Peyer's patch (tissue), 4 donors: ENCODE data around the gene CPA2.

Source experiments
- POLR2A ChIP-seq, 2 donors: fragments of 450-650 bp; IDR thresholded peaks; one replicate each; pipeline ENCODE4 v1.5.1; 2017; ENCODE audit warnings: antibody characterized with exemption in 2 of 2, mild to moderate bottlenecking in 2 of 2, moderate library complexity in 2 of 2
- TF ChIP-seq, protein P1 (sequence below), 6 experiments: fragments of 450-650 bp in 4 of 6; fragments of 200-600 bp in 2 of 6; sonication (generic) in 1 of 6; IDR thresholded peaks; one replicate each; pipeline ENCODE4 v1.5.1; 2017 to 2019; ENCODE audit warnings: antibody characterized with exemption in 6 of 6, mild to moderate bottlenecking in 3 of 6, moderate library complexity in 1 of 6

DNA sequence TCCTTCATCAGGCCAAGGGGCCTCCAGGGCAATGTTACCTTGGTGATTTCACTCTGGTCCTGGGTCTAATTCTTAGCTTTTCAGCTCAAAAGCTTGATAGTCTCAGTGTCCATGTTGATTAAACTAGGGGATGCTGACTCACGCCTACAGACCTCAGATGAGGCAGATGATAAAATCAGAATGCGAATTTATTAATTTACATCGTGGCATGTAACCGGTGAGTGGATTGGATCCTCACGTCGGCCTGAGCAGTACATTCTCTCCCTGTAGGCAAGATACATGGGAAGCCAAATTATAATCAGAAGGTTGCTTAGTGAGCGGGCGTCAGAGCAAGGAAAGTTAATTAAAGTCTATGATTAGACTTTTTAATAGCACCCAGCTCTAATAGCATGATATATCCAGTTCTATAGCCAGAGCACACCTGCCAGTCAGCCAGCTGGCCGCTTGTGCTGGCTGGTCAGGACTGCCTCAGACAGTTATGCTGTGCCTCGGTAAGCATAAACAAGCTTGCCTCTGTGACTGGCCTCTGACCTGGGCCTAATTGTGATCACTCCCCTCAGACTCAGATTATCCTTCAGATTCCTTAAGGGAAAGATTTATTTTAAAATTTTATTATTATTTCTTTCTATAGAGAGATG is 57.8 kb downstream of the CPA2 start:
- TF ChIP-seq, protein P1, sequence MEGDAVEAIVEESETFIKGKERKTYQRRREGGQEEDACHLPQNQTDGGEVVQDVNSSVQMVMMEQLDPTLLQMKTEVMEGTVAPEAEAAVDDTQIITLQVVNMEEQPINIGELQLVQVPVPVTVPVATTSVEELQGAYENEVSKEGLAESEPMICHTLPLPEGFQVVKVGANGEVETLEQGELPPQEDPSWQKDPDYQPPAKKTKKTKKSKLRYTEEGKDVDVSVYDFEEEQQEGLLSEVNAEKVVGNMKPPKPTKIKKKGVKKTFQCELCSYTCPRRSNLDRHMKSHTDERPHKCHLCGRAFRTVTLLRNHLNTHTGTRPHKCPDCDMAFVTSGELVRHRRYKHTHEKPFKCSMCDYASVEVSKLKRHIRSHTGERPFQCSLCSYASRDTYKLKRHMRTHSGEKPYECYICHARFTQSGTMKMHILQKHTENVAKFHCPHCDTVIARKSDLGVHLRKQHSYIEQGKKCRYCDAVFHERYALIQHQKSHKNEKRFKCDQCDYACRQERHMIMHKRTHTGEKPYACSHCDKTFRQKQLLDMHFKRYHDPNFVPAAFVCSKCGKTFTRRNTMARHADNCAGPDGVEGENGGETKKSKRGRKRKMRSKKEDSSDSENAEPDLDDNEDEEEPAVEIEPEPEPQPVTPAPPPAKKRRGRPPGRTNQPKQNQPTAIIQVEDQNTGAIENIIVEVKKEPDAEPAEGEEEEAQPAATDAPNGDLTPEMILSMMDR (IDR thresholded peaks at IDR 0.05): no peak
- TF ChIP-seq POLR2A (IDR thresholded peaks at IDR 0.05): no peak
